ENCODE results near the gene DNAH10. TPM values are rescaled to one million over a fixed set of nuclear protein-coding genes. Genes with fewer than 3 reads are reported as not detected.

DNAH10 gene
- total and polyA plus RNA-seq, 10 of the 15 experiments (the other 5 are each of a cell fraction or from before 2014, with no cell fraction given): 0.01 to 0.32 (median 0.06) TPM

- Histone ChIP-seq H3K4me3 (no peak overlapping the region), H3K4me1 (ENCODE audit: control insufficient read depth, insufficient read depth, low read length) (peaks cover 6% of the 10 kb centered on the region; the same call in 1 of the 2 replicates), H3K36me3 (ENCODE audit: control insufficient read depth in 2 of 2, insufficient read depth in 2 of 2, low read length in 1 of 2) (peaks cover 5% of the 10 kb centered on the region in 2 experiments; a peak in 3 of 4 replicates), H2AFZ (ENCODE audit: control insufficient read depth, low read depth, low read length) (no peak overlapping the region), H3K9me3 (replicated peaks; ENCODE audit: control insufficient read depth, insufficient read depth, low read length) (no peaks in the 10 kb centered on the region), H3K4me2 (ENCODE audit: control insufficient read depth, insufficient read depth) (no peak overlapping the region), H3K27me3 (replicated peaks in 1 of 2; ENCODE audit: control insufficient read depth in 2 of 2, insufficient read depth in 2 of 2, low read length in 1 of 2) (no peaks in the 10 kb centered on the region), H3K79me2 (ENCODE audit: control insufficient read depth, insufficient read depth, low read length) (no peaks in the 10 kb centered on the region; the same call in 1 of the 2 replicates), H4K20me1 (ENCODE audit: control insufficient read depth, insufficient read depth) (no peaks in the 10 kb centered on the region), H3K9ac (ENCODE audit: control insufficient read depth, insufficient read depth, low read length) (no peak overlapping the region), H3K27ac (ENCODE audit: control insufficient read depth, insufficient read depth) (no peak overlapping the region)
- in situ Hi-C loops (cut with MboI): no loop called here
- no peak for TF ChIP-seq CBX5 (IDR thresholded peaks at IDR 0.05; ENCODE audit: low read depth)
- no peak for TF ChIP-seq BMI1 (IDR thresholded peaks at IDR 0.05; ENCODE audit: borderline replicate concordance)
- no peak for TF ChIP-seq ZNF217 (IDR thresholded peaks at IDR 0.05)
- no TSS peak for BruUV-seq (replicated peaks)
- SMC1A ChIA-PET (ENCODE audit: uncharacterized antibody, unreplicated experiment): interaction anchor here (0.9 to 5.0 kb wide), 2 partner anchors 10 to 65 kb away, joined by 4 to 28 read pairs; partner anchors contain the start of gene ATP6V0A2
- intact Hi-C loops (cut with micrococcal nuclease; ENCODE audit: unreplicated experiment): no loop called here
- no peak for DNase-seq (ENCODE audit: low read depth, low spot score)
- CTCF ChIA-PET: interaction anchor here (1.2 kb wide), 1 partner anchor 9 kb away, joined by 3 read pairs; no protein-coding TSS in a partner anchor
- 93% methylated on average over 8 of the region's 8 CpGs for WGBS (ENCODE audit: insufficient coverage, insufficient replicate concordance, low lambda C conversion rate, missing lambda C conversion rate)
- no peak for ATAC-seq
- RAD21 ChIA-PET (ENCODE audit: unreplicated experiment): interaction anchor here (1.0 kb wide), 1 partner anchor 11 kb away, joined by 3 read pairs; the partner anchor contains the start of gene ATP6V0A2
- no peak for FAIRE-seq
- POLR2A ChIA-PET: interaction anchor here (0.6 to 5.3 kb wide), 2 partner anchors 9 to 10 kb away, joined by 3 to 17 read pairs; partner anchors contain the start of gene ATP6V0A2
Measured at GRCh38 chr12:123723011-123723410, 39.1 kb upstream of the DNAH10 start.

- Histone ChIP-seq H3K4me1 (ENCODE audit: control insufficient read depth, insufficient read depth, low read length) (peaks cover 6% of the 10 kb centered on the region; the same call in 1 of the 2 replicates), H3K4me3 (no peak overlapping the region), H2AFZ (ENCODE audit: control insufficient read depth, low read depth, low read length) (no peak overlapping the region), H3K9ac (ENCODE audit: control insufficient read depth, insufficient read depth, low read length) (no peak overlapping the region), H4K20me1 (ENCODE audit: control insufficient read depth, insufficient read depth) (no peaks in the 10 kb centered on the region), H3K27ac (ENCODE audit: control insufficient read depth, insufficient read depth) (peak overlapping the region; percentile 50), H3K79me2 (ENCODE audit: control insufficient read depth, insufficient read depth, low read length) (no peaks in the 10 kb centered on the region; the same call in 1 of the 2 replicates), H3K9me3 (replicated peaks; ENCODE audit: control insufficient read depth, insufficient read depth, low read length) (no peaks in the 10 kb centered on the region), H3K36me3 (ENCODE audit: control insufficient read depth in 2 of 2, insufficient read depth in 2 of 2, low read length in 1 of 2) (peaks cover 5 to 6% of the 10 kb centered on the region in 2 experiments; a peak in 3 of 4 replicates), H3K27me3 (replicated peaks in 1 of 2; ENCODE audit: control insufficient read depth in 2 of 2, insufficient read depth in 2 of 2, low read length in 1 of 2) (no peaks in the 10 kb centered on the region), H3K4me2 (ENCODE audit: control insufficient read depth, insufficient read depth) (peak overlapping the region; percentile 32; the same call in 1 of the 2 replicates)
- ChIA-PET POLR2A (interaction anchor here (0.9 to 5.3 kb wide), 2 partner anchors 10 to 13 kb away, joined by 3 to 17 read pairs; partner anchors contain the start of gene ATP6V0A2), RAD21 (ENCODE audit: unreplicated experiment) (no interaction called here), SMC1A (ENCODE audit: uncharacterized antibody, unreplicated experiment) (interaction anchor here (5.0 kb wide), 1 partner anchor 11 kb away, joined by 28 read pairs; the partner anchor contains the start of gene ATP6V0A2), CTCF (interaction anchor here (0.8 to 1.2 kb wide), 2 partner anchors 9 to 119 kb away, joined by 3 read pairs; no protein-coding TSS in a partner anchor)
- in situ Hi-C loops (cut with MboI): no loop called here
- DNase-seq (ENCODE audit: low read depth, low spot score): no peak
- WGBS (ENCODE audit: insufficient coverage, insufficient replicate concordance, low lambda C conversion rate, missing lambda C conversion rate): 72% methylated on average over 5 of the region's 5 CpGs
- peak; percentile 69 for ATAC-seq
- BruUV-seq (replicated peaks): no TSS peak
- no peak for FAIRE-seq
- intact Hi-C loops (cut with micrococcal nuclease; ENCODE audit: unreplicated experiment): no loop called here
- peak; percentile 48; the same call in 1 of the 2 replicates for TF ChIP-seq BCL11A (IDR thresholded peaks at IDR 0.05; ENCODE audit: low read depth, low read length)
- peak; percentile 88 for TF ChIP-seq NFIC (IDR thresholded peaks at IDR 0.05; ENCODE audit: low read depth, low read length)
- peak; percentile 50; the same call in 1 of the 2 replicates for TF ChIP-seq TCF7 (IDR thresholded peaks at IDR 0.05; ENCODE audit: borderline replicate concordance)
- TF ChIP-seq ETV6 (conservative IDR thresholded peaks at IDR 0.05 in 1 of 2, IDR thresholded peaks at IDR 0.05 in 1 of 2; ENCODE audit: borderline replicate concordance in 1 of 2, low read depth in 1 of 2): peak in 1 of 2 experiments; percentile 88; a peak in 2 of 4 replicates
- no peak for TF ChIP-seq KDM1A (IDR thresholded peaks at IDR 0.05; ENCODE audit: borderline replicate concordance)
- peak; percentile 95 for TF ChIP-seq RUNX3 (IDR thresholded peaks at IDR 0.05; ENCODE audit: low read length)
- TF ChIP-seq CREB1 (IDR thresholded peaks at IDR 0.05; ENCODE audit: low read depth): peak; percentile 25; the same call in 1 of the 2 replicates
- peak; percentile 71 for TF ChIP-seq MEF2A (IDR thresholded peaks at IDR 0.05; ENCODE audit: insufficient read depth, low read depth, low read length)
- peak; percentile 44; the same call in 1 of the 2 replicates for TF ChIP-seq CBFB (IDR thresholded peaks at IDR 0.05; ENCODE audit: low read depth)
- TF ChIP-seq CREM (IDR thresholded peaks at IDR 0.05; ENCODE audit: low read depth): peak; percentile 74
- peak; percentile 87 for TF ChIP-seq FOXM1 (IDR thresholded peaks at IDR 0.05; ENCODE audit: low read depth, low read length)
- no peak for TF ChIP-seq SP1 (IDR thresholded peaks at IDR 0.05; ENCODE audit: low read depth, low read length)
- TF ChIP-seq ATF2 (IDR thresholded peaks at IDR 0.05; ENCODE audit: low read length): peak; percentile 63
- TF ChIP-seq SPI1 (IDR thresholded peaks at IDR 0.05; ENCODE audit: borderline replicate concordance, insufficient read depth, low read depth, low read length): peak; percentile 71
- TF ChIP-seq JUNB (IDR thresholded peaks at IDR 0.05): peak; percentile 90
Measured at GRCh38 chr12:123723765-123724164, 38.3 kb upstream of the DNAH10 start.
